HEK293 (cell line): Measurements from ENCODE around the gene B4GAT1.

Source experiments
- ELK4 ChIP-seq: IDR thresholded peaks from 2 replicates; pipeline ENCODE4 v1.6.1; 2011; ENCODE audit warnings: mild to moderate bottlenecking, low read depth, low read length, borderline replicate concordance
- HOXC10 ChIP-seq: sonication (generic); formaldehyde crosslinking; IDR thresholded peaks from 2 replicates; pipeline ENCODE4 v1.8.1; 2023; ENCODE audit warnings: mild to moderate bottlenecking, missing genetic modification reagents
- INSM2 ChIP-seq: fragments of 450-650 bp; formaldehyde crosslinking; IDR thresholded peaks from 2 replicates; pipeline ENCODE4 v1.5.1; 2016; ENCODE audit warnings: missing biosample characterization, missing genetic modification characterization
- KLF1 ChIP-seq: fragments of 450-650 bp; formaldehyde crosslinking; IDR thresholded peaks from 2 replicates; pipeline ENCODE4 v1.5.1; 2016; ENCODE audit warnings: missing biosample characterization, missing genetic modification characterization
- REPIN1 ChIP-seq: fragments of 450-650 bp; formaldehyde crosslinking; IDR thresholded peaks from 2 replicates; pipeline ENCODE4 v1.5.1; 2017; ENCODE audit warnings: missing biosample characterization, missing genetic modification characterization, low read depth
- SALL2 ChIP-seq: fragments of 450-650 bp; formaldehyde crosslinking; IDR thresholded peaks from 2 replicates; pipeline ENCODE4 v1.5.0; 2017; ENCODE audit warnings: missing biosample characterization, mild to moderate bottlenecking, missing genetic modification characterization, borderline replicate concordance
- SETDB1 ChIP-seq: IDR thresholded peaks from one replicate; pipeline ENCODE4 v1.6.1; 2017; ENCODE audit warnings: mild to moderate bottlenecking, low read length, moderate library complexity, mixed read lengths; ENCODE audit not compliant: insufficient read length
- TRIM28 ChIP-seq: IDR thresholded peaks from 2 replicates; pipeline ENCODE4 v1.6.1; 2011; ENCODE audit warnings: low read length, control low read depth, borderline replicate concordance
- ZBTB26 ChIP-seq: fragments of 450-650 bp; formaldehyde crosslinking; optimal IDR thresholded peaks from 2 replicates; pipeline ENCODE3; 2016; ENCODE audit warnings: missing biosample characterization, mild to moderate bottlenecking, missing genetic modification characterization
- ZBTB44 ChIP-seq: fragments of 450-650 bp; IDR thresholded peaks from 2 replicates; pipeline ENCODE4 v1.5.1; 2018; ENCODE audit warnings: missing biosample characterization, mild to moderate bottlenecking, missing genetic modification characterization
- ZBTB49 ChIP-seq: fragments of 450-650 bp; formaldehyde crosslinking; IDR thresholded peaks from 2 replicates; pipeline ENCODE4 v1.5.1; 2016; ENCODE audit warnings: missing biosample characterization, missing genetic modification characterization, low read depth
- ZBTB7A ChIP-seq: fragments of 450-650 bp; formaldehyde crosslinking; IDR thresholded peaks from 2 replicates; pipeline ENCODE4 v1.5.1; 2016; ENCODE audit warnings: low read depth, missing biosample characterization, missing genetic modification characterization
- ZFP41 ChIP-seq: fragments of 450-650 bp; formaldehyde crosslinking; IDR thresholded peaks from 2 replicates; pipeline ENCODE4 v1.5.1; 2016; ENCODE audit warnings: missing biosample characterization, missing genetic modification characterization, borderline replicate concordance
- ZNF132 ChIP-seq: fragments of 450-650 bp; formaldehyde crosslinking; IDR thresholded peaks from 2 replicates; pipeline ENCODE4 v1.5.1; 2017; ENCODE audit warnings: missing biosample characterization, missing genetic modification characterization, borderline replicate concordance
- ZNF23 ChIP-seq: fragments of 450-650 bp; formaldehyde crosslinking; IDR thresholded peaks from 2 replicates; pipeline ENCODE4 v1.5.1; 2016; ENCODE audit warnings: missing biosample characterization, missing genetic modification characterization, borderline replicate concordance
- ZNF280D ChIP-seq: fragments of 450-650 bp; formaldehyde crosslinking; IDR thresholded peaks from 2 replicates; pipeline ENCODE4 v1.5.1; 2016; ENCODE audit warnings: missing biosample characterization, missing genetic modification characterization
- ZNF366 ChIP-seq: fragments of 450-650 bp; formaldehyde crosslinking; conservative IDR thresholded peaks from 2 replicates; pipeline ENCODE4 v1.5.1; 2016; ENCODE audit warnings: missing biosample characterization, missing genetic modification characterization
- ZNF514 ChIP-seq: fragments of 450-650 bp; formaldehyde crosslinking; IDR thresholded peaks from 2 replicates; pipeline ENCODE4 v1.5.1; 2016; ENCODE audit warnings: missing biosample characterization, missing genetic modification characterization
- ZNF561 ChIP-seq: fragments of 450-650 bp; IDR thresholded peaks from 2 replicates; pipeline ENCODE4 v1.5.1; 2018; ENCODE audit warnings: missing biosample characterization, missing genetic modification characterization, borderline replicate concordance
- ZNF785 ChIP-seq: fragments of 450-650 bp; formaldehyde crosslinking; IDR thresholded peaks from 2 replicates; pipeline ENCODE4 v1.5.1; 2016; ENCODE audit warnings: missing biosample characterization, missing genetic modification characterization
- ZNF837 ChIP-seq: fragments of 450-650 bp; formaldehyde crosslinking; IDR thresholded peaks from 2 replicates; pipeline ENCODE4 v1.5.1; 2016; ENCODE audit warnings: missing biosample characterization, missing genetic modification characterization

The B4GAT1 gene

GRCh38 chr11:66371627-66372415, 24.4 kb upstream of the B4GAT1 start, which contains the start of gene SLC29A2 (continued):
- TF ChIP-seq ZNF561 (tag by site-specific recombination) (peak; percentile 12; the same call in 1 of the 2 replicates), ZNF366 (tag by site-specific recombination) (no peak), ZNF132 (tag by site-specific recombination) (no peak), ZFP41 (no peak), ELK4 (no peak), KLF1 (tag by site-specific recombination) (peak; percentile 99), ZBTB44 (tag by site-specific recombination) (no peak), ZNF280D (tag by site-specific recombination) (no peak), ZNF837 (tag by site-specific recombination) (no peak), INSM2 (tag by site-specific recombination) (no peak; the same call in 1 of the 2 replicates), HOXC10 (CRISPR knock-in tag) (no peak), ZBTB7A (tag by site-specific recombination) (peak; percentile 60), ZNF514 (tag by site-specific recombination) (no peak), ZNF23 (tag by site-specific recombination) (no peak), ZNF785 (no peak), SALL2 (no peak), ZBTB26 (tag by site-specific recombination) (peak; percentile 80), TRIM28 (no peak), ZBTB49 (tag by site-specific recombination) (no peak), REPIN1 (tag by site-specific recombination) (no peak), SETDB1 (no peak)
